ENCODE measurements around the gene LYPLAL1.

DNA sequence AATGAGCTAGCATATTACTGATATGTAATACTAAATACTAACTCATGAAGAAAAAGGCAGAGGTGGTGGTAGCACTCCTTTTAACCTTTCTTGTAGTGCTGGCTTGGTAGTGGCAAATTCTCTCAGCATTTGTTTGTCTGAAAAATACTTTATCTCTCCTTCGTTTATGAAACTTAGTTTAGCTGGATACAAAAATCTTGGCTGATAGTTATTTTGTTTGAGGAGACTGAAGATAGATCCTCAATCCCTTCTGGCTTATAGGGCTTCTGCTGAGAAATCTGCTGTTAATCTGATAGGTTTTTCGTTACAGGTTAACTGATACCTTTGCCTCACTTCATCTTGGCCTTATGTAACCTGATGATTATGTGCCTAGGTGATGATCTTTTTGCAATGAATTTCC, 87.8 kb downstream of the LYPLAL1 start:
- TF ChIP-seq, protein P1, sequence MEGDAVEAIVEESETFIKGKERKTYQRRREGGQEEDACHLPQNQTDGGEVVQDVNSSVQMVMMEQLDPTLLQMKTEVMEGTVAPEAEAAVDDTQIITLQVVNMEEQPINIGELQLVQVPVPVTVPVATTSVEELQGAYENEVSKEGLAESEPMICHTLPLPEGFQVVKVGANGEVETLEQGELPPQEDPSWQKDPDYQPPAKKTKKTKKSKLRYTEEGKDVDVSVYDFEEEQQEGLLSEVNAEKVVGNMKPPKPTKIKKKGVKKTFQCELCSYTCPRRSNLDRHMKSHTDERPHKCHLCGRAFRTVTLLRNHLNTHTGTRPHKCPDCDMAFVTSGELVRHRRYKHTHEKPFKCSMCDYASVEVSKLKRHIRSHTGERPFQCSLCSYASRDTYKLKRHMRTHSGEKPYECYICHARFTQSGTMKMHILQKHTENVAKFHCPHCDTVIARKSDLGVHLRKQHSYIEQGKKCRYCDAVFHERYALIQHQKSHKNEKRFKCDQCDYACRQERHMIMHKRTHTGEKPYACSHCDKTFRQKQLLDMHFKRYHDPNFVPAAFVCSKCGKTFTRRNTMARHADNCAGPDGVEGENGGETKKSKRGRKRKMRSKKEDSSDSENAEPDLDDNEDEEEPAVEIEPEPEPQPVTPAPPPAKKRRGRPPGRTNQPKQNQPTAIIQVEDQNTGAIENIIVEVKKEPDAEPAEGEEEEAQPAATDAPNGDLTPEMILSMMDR (IDR thresholded peaks at IDR 0.05 in 8 of 11, conservative IDR thresholded peaks at IDR 0.05 in 3 of 11), result no peak
- no peak for TF ChIP-seq POLR2A (IDR thresholded peaks at IDR 0.05)
- TF ChIP-seq POLR2AphosphoS5 (IDR thresholded peaks at IDR 0.05), result no peak
